Endometrium (tissue), 2 donors: ENCODE data around the gene OSBPL10.

ENCODE experiments used
- FAIRE-seq: peaks from 2 replicates; lab custom pipeline; 2012; peaks lifted over from hg19 to GRCh38; lab: Jason Lieb, UNC
- donor health status: control.
- donor health status: control.

Gene OSBPL10

GRCh38 chr3:31772272-31772671, 208.8 kb downstream of the OSBPL10 start:
- FAIRE-seq: no peak

- no peak for FAIRE-seq
Observed at GRCh38 chr3:31770822-31771326, 210.2 kb downstream of the OSBPL10 start.

DNA sequence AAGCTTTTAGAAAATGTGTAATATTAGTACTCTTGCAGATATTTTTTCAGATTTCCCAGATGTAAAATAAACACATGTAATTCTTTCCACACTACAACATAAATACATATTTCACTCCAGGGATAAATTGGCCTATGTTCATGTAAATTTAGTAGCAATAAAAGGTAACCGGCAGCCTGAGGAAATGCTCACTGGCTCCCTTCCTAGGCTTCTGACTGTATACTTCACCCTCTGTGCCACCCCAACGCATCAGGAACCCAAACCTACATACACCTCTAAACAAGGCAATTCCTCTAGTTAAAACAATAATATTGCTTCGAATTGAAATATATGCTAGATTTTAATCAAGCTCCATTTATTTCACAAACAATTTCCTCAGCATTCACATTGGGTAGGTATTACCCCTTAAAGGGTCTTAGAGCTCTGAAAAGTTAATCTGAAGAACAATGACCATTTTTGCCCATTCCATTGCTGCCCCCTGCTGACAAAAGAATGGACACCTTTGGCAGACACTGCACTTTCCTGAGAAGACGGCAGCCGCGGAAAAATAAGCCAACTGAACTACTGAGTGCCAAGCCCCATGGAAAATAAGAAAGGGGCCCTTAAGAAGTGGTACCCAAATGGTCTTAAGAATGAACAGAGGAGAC, 212.5 kb downstream of the OSBPL10 start:
- FAIRE-seq: no peak

GRCh38 chr3:31767920-31768319, 213.1 kb downstream of the OSBPL10 start:
- no peak for FAIRE-seq

- FAIRE-seq: no peak
Observed at GRCh38 chr3:31766669-31767068, 214.4 kb downstream of the OSBPL10 start.

- no peak for FAIRE-seq
Observed at GRCh38 chr3:31765871-31766270, 215.2 kb downstream of the OSBPL10 start.

DNA sequence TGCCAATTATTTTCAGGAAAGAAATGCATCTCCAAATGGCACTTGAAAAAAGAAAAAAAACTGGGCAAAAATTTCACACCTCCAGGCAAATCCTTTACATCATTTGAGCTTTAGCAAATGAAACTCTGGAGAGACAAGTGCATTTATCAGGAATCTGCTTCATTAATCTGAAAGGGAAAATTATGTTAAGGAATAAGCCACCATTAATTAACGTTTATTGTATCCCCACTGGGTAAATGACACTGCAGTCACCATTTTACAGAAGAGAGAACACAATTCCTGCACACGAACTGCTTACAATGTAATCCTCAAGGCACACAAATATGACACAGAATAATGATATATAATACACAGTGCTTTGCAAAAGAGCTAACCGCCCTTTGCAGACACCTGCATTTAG, 217.3 kb downstream of the OSBPL10 start:
- FAIRE-seq: no peak

GRCh38 chr3:31762888-31763351, 218.1 kb downstream of the OSBPL10 start:
- no peak for FAIRE-seq

DNA sequence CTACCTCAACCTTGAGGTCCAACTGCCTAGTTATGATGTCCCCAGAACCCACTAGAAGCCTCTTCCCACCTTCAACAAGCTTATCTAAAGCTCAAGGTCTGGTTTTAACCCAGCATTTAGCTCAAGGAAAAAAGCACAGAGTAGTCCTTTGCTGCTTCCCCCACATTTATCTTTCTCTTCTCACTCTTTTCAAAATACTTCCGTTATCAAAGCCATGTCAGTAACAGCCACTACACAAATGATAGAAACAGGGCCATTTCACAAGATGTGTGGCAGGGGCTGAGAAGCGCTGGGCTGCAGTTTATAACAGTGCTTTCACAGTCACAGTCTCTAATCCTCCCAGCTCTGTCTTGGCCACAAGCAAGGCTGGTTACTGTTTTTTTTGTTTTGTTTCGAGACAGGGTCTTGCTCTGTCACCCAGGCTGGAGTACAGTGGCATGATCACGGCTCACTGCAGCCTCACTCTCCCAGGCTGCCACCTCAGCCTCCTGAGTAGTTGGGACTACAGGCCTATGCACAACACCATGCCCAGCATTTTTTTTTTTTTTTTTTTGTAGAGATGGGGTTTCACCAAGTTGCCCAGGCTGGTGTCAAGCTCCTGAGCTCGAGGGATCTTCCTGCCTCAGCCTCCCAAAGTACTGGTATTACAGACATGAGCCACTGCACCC, 218.8 kb downstream of the OSBPL10 start:
- no peak for FAIRE-seq

DNA sequence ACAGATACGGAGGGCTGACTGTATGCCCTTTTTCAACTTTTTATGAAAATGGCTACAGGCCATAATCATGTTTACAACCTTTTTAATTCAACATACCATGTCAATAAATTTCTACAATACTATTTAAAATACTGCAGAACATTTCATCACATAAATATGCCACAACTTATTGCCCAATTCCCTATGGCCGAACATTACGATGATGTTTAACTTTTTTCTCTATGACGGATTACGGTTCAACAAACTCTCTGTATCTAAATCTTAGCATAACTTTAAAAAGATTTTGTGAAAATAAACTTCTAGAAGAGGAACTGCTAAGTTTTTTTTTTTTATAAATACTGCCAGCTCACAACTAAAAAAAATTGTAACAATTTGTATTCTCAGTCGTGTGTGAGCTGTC, 220.4 kb downstream of the OSBPL10 start:
- FAIRE-seq: no peak

DNA sequence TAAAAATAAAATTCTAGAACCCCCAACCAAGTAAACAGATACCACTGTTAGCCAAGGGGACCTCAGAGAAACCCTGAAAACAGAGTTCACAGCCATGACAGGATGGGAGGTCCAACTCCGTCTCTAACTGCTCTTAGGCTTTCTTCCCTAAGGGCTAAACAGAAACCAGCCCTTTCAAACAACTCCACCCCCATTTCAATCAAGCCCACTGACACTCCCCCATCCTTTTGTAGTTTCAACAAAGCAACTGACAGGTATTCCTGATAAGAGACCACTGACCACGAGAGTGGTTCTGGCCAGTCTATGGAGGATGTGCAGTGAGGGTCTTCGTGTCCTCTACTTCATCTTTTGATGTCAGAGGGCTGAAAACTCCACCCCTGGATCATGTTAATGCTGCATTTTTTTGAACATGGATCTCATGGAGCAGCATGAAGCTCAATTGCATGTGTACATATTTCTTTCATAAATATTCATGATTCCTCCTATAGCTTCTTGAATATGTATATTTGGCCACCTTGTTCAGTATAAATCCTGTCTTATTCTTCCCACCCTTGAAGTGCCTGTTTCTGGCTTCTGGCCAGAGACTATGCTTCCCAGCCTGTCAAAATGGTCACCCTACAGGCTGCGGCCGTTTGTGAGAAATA, 222.6 kb downstream of the OSBPL10 start:
- no peak for FAIRE-seq

GRCh38 chr3:31755926-31756658, 225.0 kb downstream of the OSBPL10 start:
- no peak for FAIRE-seq

DNA sequence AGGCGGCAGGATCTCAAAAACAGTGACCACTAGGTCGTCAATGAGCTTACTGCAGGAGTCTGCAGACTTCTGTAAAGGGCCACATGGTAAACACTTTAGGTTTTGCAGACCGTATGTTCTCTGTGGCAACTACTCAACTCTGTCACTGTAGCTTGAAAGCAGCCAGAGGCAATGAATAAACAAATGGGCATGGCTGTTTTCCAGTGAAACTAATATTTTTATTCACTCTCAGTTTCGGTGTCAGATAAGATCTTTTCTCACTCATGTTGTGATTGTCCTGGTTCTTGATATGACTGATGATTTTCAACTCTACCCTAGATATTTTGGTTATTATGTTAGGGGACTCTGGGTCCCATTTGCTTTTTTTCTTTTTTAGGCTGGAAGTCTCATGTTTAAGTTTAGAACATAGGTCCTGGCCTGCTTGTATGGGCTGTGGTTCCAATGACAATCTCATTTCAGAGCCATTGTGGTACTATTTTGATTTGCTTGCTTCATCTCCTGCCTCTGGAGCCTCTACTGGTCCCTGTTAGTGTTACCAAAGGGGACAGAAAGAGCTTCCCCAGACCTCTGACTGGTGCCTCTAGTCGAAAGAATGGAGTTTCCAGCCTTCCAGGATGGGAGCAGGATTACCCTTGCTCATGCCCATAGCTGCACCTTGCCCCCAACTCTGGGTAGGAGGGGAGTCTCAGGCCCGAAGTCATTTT, 226.3 kb downstream of the OSBPL10 start:
- FAIRE-seq: no peak

- FAIRE-seq: no peak
Observed at GRCh38 chr3:31753050-31753425, 228.0 kb downstream of the OSBPL10 start.

DNA sequence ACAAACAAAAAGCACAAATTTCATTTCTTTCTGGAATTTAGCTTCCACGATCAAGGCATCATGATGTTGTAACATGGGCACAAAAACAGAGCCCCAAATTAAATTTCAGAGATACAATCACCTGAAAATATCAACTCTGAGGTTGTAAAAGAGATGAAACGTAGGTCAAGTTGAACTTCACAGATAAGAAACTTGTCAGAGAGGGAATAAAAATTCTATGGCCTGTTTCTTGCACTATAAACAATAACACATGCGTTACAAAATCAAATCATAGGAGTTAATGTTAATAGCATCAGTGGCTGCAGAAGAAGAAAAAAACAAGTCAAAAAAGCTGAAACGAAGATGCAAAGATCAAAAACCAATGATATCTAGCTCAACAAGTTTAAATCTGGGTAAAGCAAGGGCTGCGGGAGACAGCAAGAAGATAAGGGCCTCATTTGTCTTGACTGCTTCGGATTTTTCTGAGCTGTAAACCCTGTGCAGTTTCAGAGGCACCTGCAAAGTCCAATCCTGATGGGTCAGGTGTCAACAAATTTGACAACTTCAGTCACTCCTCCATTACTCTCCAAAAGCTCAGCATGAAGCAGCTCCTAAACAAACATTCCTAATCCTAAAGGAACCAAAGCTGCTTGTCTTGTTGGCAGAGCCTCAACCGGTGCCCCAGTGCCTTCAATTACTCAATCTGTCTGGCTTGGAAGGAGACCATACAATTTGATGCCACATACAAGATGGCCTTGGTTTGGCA, 228.6 kb downstream of the OSBPL10 start:
- FAIRE-seq: peak; percentile 78

DNA sequence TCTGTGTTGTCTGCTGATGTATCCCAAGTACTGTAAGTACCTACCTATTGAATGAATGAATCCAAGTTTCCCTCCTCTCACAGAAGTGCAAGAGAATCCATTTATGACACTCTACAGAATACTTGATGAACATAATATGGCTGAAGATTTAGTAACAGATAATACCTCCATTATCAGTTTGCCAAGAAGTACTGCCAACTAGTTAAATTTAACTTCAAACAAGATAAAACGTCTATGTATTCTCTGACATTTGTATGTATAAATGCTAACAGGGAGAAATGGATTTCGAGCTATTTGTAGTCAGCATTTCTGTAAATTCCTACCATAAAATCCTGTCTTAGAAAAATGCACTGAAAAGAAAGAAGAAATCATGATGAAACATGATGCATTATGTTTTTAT, 230.7 kb downstream of the OSBPL10 start:
- FAIRE-seq: no peak

DNA sequence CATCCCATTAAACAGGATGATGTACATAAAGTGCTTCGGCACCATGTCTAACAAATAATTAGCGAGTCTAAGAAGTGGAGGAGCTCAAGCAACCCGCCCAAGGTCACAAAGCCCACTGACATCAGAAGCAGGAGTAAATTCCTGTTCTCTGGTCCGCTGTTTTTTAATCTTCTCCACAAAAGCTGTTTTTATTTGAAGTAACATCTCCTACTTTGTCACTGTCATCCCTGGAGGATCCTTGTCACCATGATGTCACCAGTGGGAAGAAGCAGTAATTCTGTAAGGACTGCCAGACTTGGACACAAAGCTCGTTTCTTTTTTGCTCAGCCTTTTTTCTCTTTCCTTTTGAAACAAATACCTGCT, 232.1 kb downstream of the OSBPL10 start:
- peak; percentile 88 for FAIRE-seq

DNA sequence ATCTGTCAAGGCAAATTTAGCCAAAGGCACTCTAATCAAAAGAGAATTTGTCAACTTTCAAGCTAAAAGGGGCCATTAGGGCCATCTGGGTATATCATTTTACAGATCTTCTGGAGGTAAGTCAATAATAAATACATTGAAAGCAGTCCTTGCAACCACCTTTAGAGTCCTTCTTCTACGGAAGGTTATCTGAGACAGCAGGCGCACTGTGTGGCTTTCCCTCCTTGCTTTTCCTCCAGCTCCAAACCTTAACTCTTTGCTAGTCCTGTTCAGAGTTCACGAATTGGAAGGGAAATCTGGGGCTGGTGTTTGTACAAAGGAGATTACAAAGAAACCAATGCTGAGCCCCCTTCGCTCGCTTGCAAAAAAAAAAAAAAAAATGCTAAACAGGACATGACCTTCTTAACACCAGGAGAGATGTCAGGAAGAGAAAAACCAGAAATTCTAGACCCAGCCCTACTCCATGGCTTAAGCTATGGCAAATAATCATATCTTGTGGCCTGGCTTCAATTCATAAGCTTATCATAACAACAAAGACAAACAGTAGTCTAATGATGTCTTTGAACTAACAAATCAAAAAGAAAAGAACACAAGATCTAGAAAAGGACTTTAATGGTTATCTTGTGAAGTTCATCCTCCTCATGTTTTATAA, 232.7 kb downstream of the OSBPL10 start:
- FAIRE-seq: no peak

DNA sequence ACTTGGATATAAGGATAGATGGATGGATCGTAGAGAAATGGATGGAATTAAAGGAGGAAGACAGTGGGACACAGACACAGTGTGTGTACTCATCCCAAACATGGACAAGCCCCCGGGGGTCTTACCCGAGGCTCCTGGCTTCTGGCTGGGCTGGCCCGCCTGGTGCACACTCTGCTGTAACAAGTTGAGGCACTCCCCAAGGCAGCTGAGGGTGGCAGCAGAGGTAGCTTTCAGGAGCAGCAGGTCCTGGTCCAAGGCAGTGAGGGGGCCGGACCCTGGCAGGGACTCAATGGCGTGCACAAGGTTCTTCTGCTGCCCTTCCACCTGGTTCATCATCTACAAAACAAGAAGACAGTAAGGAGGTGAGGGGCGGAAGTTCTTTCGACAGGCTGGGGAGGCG, 233.3 kb downstream of the OSBPL10 start:
- no peak for FAIRE-seq

DNA sequence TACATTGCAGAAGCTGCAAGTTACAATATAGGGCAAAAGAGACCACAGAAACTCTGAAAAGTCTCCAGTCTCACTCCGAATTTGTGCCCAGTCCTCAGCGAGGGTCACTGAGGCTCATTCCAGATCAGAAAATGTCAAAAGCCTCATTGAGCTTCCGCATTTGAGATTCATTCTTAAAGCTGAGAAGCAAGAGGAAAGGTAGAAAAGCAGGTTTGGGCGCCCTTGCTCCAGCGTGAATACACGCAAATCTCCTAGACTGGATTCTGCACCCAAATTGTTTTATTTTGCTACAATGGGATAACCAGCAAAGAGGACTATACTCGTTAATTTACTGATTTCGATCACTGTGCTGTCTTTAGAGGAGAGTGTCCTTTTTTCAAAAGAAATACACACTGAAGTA, 236.1 kb downstream of the OSBPL10 start:
- FAIRE-seq: no peak
